ENCODE results near the gene FBXL7.

- TF ChIP-seq CTCF (IDR thresholded peaks at IDR 0.05) (no peak), POLR2A (IDR thresholded peaks at IDR 0.05) (no peak)
These were observed 49.5 kb upstream of the FBXL7 start for GRCh38 chr5:15450473-15450872.
